ENCODE results near the gene CXCL17.
"Not testable (repeated sequence)": the region's sequence is repeated elsewhere in the genome, so short reads cannot be mapped to it uniquely, and the experiment has no call there.

The CXCL17 gene

DNA sequence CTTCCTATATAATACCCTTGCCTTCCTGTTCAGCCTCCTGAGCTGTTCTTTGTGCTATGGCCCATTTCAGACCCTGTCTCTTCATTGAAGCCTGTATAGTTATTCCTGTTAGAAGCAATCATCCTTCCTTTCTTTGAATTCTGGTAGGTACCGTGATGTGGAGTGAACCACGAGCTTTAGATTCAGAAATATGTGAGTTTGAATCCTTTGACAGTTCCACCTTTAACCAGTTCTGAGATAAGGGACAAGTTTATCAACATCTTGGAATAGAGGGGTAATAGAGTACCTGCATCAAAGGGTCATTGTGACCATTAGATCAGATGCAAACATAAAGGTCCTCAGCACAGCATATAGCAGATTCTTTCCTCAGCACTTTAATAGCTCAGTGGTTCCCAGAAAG is 12.3 kb upstream of the CXCL17 start:
- no peaks in the 10 kb centered on the region for H3K9me3 ChIP-seq (ENCODE audit: insufficient read depth, low read depth, low read length)
- H3K9ac ChIP-seq (ENCODE audit: low read length), result no peak overlapping the region
- no peak overlapping the region for H3K4ac ChIP-seq (ENCODE audit: low read depth, low read length)
- no peak overlapping the region for H3K23ac ChIP-seq (ENCODE audit: low read length)
- H3K4me3 ChIP-seq (ENCODE audit: low read depth, low read length), result no peak overlapping the region
- no peak overlapping the region for H4K91ac ChIP-seq (ENCODE audit: low read depth, low read length)
- no peak overlapping the region for H2AK5ac ChIP-seq (ENCODE audit: low read length)
- no peaks in the 10 kb centered on the region for H3K79me1 ChIP-seq (ENCODE audit: low read length)
- no peaks in the 10 kb centered on the region for H3K27me3 ChIP-seq (ENCODE audit: insufficient read depth, low read length)
- no peak overlapping the region for H2AFZ ChIP-seq (ENCODE audit: insufficient read depth, low read length, poor library complexity)
- H3K14ac ChIP-seq (ENCODE audit: low read length), result no peak overlapping the region
- no peak overlapping the region for H3K18ac ChIP-seq (ENCODE audit: low read length)
- no peak overlapping the region for H4K8ac ChIP-seq (ENCODE audit: low read depth, low read length)
- no peak overlapping the region for H2BK120ac ChIP-seq (ENCODE audit: insufficient read depth, low read length, poor library complexity)
- no CpG with 5 or more reads among the region's 2 CpGs for WGBS (ENCODE audit: extremely low coverage, insufficient coverage, insufficient read length)
- H2BK12ac ChIP-seq (ENCODE audit: low read length), result no peak overlapping the region
- no peaks in the 10 kb centered on the region for H3K79me2 ChIP-seq (ENCODE audit: control insufficient read depth, insufficient read depth, low read length, poor library complexity)
- H2BK5ac ChIP-seq (ENCODE audit: low read depth, low read length, poor library complexity), result no peak overlapping the region
- no peak overlapping the region for H4K12ac ChIP-seq (ENCODE audit: low read depth, low read length)
- no peak overlapping the region for H3K27ac ChIP-seq (ENCODE audit: low read depth, low read length)
- no peaks in the 10 kb centered on the region for H3K36me3 ChIP-seq (ENCODE audit: control insufficient read depth in 1 of 2, insufficient read depth in 2 of 2, low read length in 2 of 2)
- peak in 1 of 2 donors; percentile 78 for DNase-seq
- H3K4me2 ChIP-seq (ENCODE audit: low read length), result no peak overlapping the region
- H3K4me1 ChIP-seq (ENCODE audit: control insufficient read depth in 1 of 2, insufficient read depth in 2 of 2, low read length in 2 of 2), result peaks cover 2% of the 10 kb centered on the region in 2 experiments

DNA sequence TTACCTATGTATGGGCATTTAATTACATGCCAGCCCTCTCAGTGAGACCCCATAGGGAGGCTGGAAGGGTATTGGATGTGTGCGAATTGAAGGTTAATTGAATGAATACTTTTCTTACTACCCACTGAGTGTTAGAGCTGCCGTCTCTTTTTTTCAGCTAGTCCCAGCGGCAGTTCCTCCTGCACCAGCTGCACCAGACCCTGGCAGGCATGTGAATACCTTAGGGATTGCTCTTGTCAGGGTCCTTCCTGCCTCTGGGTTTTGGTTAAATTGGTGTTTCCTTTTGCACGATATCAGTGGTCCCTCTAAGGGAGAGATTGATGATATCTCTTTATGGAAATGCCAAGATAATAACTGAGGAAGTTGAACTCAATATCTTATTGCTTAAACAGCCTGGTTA is 9.8 kb upstream of the CXCL17 start:
- no peaks in the 10 kb centered on the region for H3K9me3 ChIP-seq (ENCODE audit: insufficient read depth, low read depth, low read length)
- H2BK12ac ChIP-seq (ENCODE audit: low read length), result no peak overlapping the region
- H3K79me1 ChIP-seq (ENCODE audit: low read length), result no peaks in the 10 kb centered on the region
- H4K91ac ChIP-seq (ENCODE audit: low read depth, low read length), result no peak overlapping the region
- no CpG with 5 or more reads among the region's 4 CpGs for WGBS (ENCODE audit: extremely low coverage, insufficient coverage, insufficient read length)
- H3K23ac ChIP-seq (ENCODE audit: low read length), result no peak overlapping the region
- H3K27ac ChIP-seq (ENCODE audit: low read depth, low read length), result no peak overlapping the region
- H3K18ac ChIP-seq (ENCODE audit: low read length), result no peak overlapping the region
- no peak for DNase-seq
- H3K4me3 ChIP-seq (ENCODE audit: low read depth, low read length), result no peak overlapping the region
- no peak overlapping the region for H4K8ac ChIP-seq (ENCODE audit: low read depth, low read length)
- H2BK120ac ChIP-seq (ENCODE audit: insufficient read depth, low read length, poor library complexity), result no peak overlapping the region
- H3K9ac ChIP-seq (ENCODE audit: low read length), result no peak overlapping the region
- no peak overlapping the region for H2AFZ ChIP-seq (ENCODE audit: insufficient read depth, low read length, poor library complexity)
- no peak overlapping the region for H2BK5ac ChIP-seq (ENCODE audit: low read depth, low read length, poor library complexity)
- no peak overlapping the region for H3K4ac ChIP-seq (ENCODE audit: low read depth, low read length)
- no peak overlapping the region for H4K12ac ChIP-seq (ENCODE audit: low read depth, low read length)
- H3K14ac ChIP-seq (ENCODE audit: low read length), result no peak overlapping the region
- peaks cover 11 to 14% of the 10 kb centered on the region in 2 experiments for H3K4me1 ChIP-seq (ENCODE audit: control insufficient read depth in 1 of 2, insufficient read depth in 2 of 2, low read length in 2 of 2)
- no peak overlapping the region for H2AK5ac ChIP-seq (ENCODE audit: low read length)
- no peaks in the 10 kb centered on the region for H3K36me3 ChIP-seq (ENCODE audit: control insufficient read depth in 1 of 2, insufficient read depth in 2 of 2, low read length in 2 of 2)
- H3K4me2 ChIP-seq (ENCODE audit: low read length), result no peak overlapping the region
- no peaks in the 10 kb centered on the region for H3K27me3 ChIP-seq (ENCODE audit: insufficient read depth, low read length)
- no peaks in the 10 kb centered on the region for H3K79me2 ChIP-seq (ENCODE audit: control insufficient read depth, insufficient read depth, low read length, poor library complexity)

DNA sequence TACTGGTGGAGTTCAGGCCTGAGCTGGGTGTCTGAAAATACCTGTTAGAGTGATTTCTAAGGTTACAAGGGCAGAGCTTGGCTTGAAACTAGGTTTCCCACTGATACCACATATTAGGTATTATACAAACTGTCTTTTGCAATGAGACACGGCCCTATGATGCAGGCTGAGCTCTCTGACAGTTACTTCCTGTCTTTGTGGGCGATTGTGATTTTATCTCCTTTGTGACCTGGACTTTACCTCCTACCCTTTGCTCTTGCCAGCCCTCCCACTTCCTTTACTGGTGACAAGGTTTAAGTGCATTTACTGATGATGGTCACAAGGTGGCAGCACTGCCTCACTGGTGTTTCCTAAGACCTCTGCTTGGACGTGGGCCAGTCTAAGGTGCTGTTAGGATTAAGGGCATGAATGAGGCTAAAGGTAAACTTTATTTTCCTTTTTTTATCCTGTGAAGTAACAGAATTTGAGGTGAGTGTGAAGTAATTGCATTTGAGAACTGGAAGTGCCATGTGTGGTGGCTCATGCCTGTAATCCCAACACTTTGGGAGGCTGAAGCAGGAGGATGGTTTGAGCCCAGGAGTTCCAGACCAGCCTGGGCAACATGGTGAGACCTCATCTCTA is 7.7 kb upstream of the CXCL17 start:
- Histone ChIP-seq H4K8ac (ENCODE audit: low read depth, low read length) (no peak overlapping the region), H3K4me2 (ENCODE audit: low read length) (no peak overlapping the region), H2AFZ (ENCODE audit: insufficient read depth, low read length, poor library complexity) (no peak overlapping the region), H4K91ac (ENCODE audit: low read depth, low read length) (no peak overlapping the region), H2AK5ac (ENCODE audit: low read length) (no peak overlapping the region), H3K18ac (ENCODE audit: low read length) (no peak overlapping the region), H4K12ac (ENCODE audit: low read depth, low read length) (no peak overlapping the region), H2BK120ac (ENCODE audit: insufficient read depth, low read length, poor library complexity) (no peak overlapping the region), H3K79me2 (ENCODE audit: control insufficient read depth, insufficient read depth, low read length, poor library complexity) (no peaks in the 10 kb centered on the region), H3K4ac (ENCODE audit: low read depth, low read length) (no peak overlapping the region), H3K36me3 (ENCODE audit: control insufficient read depth in 1 of 2, insufficient read depth in 2 of 2, low read length in 2 of 2) (no peaks in the 10 kb centered on the region), H3K79me1 (ENCODE audit: low read length) (no peaks in the 10 kb centered on the region), H3K27me3 (ENCODE audit: insufficient read depth, low read length) (no peaks in the 10 kb centered on the region), H3K9ac (ENCODE audit: low read length) (no peak overlapping the region), H3K4me3 (ENCODE audit: low read depth, low read length) (no peak overlapping the region), H2BK12ac (ENCODE audit: low read length) (no peak overlapping the region), H3K14ac (ENCODE audit: low read length) (no peak overlapping the region), H3K9me3 (ENCODE audit: insufficient read depth, low read depth, low read length) (no peaks in the 10 kb centered on the region), H2BK5ac (ENCODE audit: low read depth, low read length, poor library complexity) (no peak overlapping the region), H3K23ac (ENCODE audit: low read length) (no peak overlapping the region), H3K4me1 (ENCODE audit: control insufficient read depth in 1 of 2, insufficient read depth in 2 of 2, low read length in 2 of 2) (peaks cover 9 to 12% of the 10 kb centered on the region in 2 experiments), H3K27ac (ENCODE audit: low read depth, low read length) (peak overlapping the region; percentile 56)
- WGBS (ENCODE audit: extremely low coverage, insufficient coverage, insufficient read length), result no CpG with 5 or more reads among the region's 3 CpGs
- peak; percentile 59 to 89 for DNase-seq

DNA sequence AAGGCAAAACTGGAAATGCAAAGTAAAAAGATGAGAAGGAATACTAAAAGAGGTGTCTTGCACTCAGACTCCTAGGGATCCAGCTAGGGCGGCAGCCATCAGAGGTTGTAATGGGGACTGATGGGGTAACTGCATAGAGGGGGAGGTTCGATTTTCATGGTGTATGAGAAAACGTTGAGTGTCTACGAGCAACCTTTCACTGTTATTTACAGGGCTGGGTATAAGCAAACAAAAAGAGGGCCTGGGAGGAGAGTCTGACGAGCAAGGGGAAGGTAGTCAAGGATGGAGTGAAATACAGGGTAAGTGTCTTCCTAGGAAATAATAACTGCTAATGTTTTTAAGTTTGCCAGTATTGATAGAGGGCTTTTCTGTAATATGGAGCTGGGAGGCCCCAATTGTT is 5.6 kb upstream of the CXCL17 start:
- H3K4me3 ChIP-seq (ENCODE audit: low read depth, low read length); H2AK5ac ChIP-seq (ENCODE audit: low read length); H3K14ac ChIP-seq (ENCODE audit: low read length); H3K36me3 ChIP-seq (ENCODE audit: control insufficient read depth in 1 of 2, insufficient read depth in 2 of 2, low read length in 2 of 2); H2BK120ac ChIP-seq (ENCODE audit: insufficient read depth, low read length, poor library complexity); H4K12ac ChIP-seq (ENCODE audit: low read depth, low read length); H3K18ac ChIP-seq (ENCODE audit: low read length); DNase-seq; H4K91ac ChIP-seq (ENCODE audit: low read depth, low read length); H2BK5ac ChIP-seq (ENCODE audit: low read depth, low read length, poor library complexity); H3K79me2 ChIP-seq (ENCODE audit: control insufficient read depth, insufficient read depth, low read length, poor library complexity); H2BK12ac ChIP-seq (ENCODE audit: low read length); H3K23ac ChIP-seq (ENCODE audit: low read length); H3K79me1 ChIP-seq (ENCODE audit: low read length); H3K9ac ChIP-seq (ENCODE audit: low read length); H4K8ac ChIP-seq (ENCODE audit: low read depth, low read length); H3K27me3 ChIP-seq (ENCODE audit: insufficient read depth, low read length); H3K4me2 ChIP-seq (ENCODE audit: low read length); H2AFZ ChIP-seq (ENCODE audit: insufficient read depth, low read length, poor library complexity); H3K27ac ChIP-seq (ENCODE audit: low read depth, low read length); H3K4ac ChIP-seq (ENCODE audit: low read depth, low read length); H3K9me3 ChIP-seq (ENCODE audit: insufficient read depth, low read depth, low read length): not testable (repeated sequence)
- peaks cover 9 to 12% of the 10 kb centered on the region in 2 experiments for H3K4me1 ChIP-seq (ENCODE audit: control insufficient read depth in 1 of 2, insufficient read depth in 2 of 2, low read length in 2 of 2)
- WGBS (ENCODE audit: extremely low coverage, insufficient coverage, insufficient read length), result no CpG with 5 or more reads among the region's 5 CpGs
